ENCODE data around the gene CYLD.

DNA sequence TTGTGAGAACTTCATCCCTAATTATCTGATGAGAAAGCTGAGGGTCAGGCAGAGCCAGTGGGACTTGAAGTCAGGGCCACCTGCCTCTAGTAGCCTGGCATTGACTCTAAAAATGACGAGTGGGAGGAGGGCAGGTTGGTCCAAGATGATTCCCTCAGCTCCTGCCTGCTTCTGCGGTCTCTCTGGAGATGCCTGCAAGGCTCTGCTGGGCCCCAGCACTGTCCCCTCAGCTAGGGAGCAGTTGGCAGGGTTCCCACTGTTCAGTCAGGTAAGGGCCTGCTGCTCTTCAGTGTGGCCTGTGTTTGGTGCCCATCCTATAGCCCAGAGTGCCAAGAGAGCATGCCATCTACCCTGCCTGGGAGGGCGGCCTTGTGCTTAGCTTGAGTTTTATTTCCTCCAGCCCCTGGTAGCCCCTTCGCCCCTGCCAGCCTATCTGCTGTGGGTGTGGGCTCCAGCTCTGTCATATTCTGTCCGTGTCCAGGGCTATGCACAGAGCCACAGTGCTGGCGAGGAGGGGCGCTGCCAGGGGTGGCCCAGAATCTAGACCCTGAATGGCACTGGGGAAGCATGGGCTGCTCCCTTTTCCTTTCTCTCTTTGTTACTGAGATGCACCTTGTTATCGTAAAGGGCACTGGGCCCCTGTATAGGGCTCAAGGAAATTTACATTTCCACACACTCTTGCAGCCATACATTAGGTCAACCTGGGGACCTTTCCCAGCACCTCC, 68.5 kb downstream of the CYLD start:
- TF ChIP-seq, protein P1, sequence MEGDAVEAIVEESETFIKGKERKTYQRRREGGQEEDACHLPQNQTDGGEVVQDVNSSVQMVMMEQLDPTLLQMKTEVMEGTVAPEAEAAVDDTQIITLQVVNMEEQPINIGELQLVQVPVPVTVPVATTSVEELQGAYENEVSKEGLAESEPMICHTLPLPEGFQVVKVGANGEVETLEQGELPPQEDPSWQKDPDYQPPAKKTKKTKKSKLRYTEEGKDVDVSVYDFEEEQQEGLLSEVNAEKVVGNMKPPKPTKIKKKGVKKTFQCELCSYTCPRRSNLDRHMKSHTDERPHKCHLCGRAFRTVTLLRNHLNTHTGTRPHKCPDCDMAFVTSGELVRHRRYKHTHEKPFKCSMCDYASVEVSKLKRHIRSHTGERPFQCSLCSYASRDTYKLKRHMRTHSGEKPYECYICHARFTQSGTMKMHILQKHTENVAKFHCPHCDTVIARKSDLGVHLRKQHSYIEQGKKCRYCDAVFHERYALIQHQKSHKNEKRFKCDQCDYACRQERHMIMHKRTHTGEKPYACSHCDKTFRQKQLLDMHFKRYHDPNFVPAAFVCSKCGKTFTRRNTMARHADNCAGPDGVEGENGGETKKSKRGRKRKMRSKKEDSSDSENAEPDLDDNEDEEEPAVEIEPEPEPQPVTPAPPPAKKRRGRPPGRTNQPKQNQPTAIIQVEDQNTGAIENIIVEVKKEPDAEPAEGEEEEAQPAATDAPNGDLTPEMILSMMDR (conservative IDR thresholded peaks at IDR 0.05; ENCODE audit: low read depth in 2 of 2) = no peak
- no peak for TF ChIP-seq EZH2phosphoT487 (IDR thresholded peaks at IDR 0.05; ENCODE audit: unreplicated experiment)
- TF ChIP-seq, protein P2, sequence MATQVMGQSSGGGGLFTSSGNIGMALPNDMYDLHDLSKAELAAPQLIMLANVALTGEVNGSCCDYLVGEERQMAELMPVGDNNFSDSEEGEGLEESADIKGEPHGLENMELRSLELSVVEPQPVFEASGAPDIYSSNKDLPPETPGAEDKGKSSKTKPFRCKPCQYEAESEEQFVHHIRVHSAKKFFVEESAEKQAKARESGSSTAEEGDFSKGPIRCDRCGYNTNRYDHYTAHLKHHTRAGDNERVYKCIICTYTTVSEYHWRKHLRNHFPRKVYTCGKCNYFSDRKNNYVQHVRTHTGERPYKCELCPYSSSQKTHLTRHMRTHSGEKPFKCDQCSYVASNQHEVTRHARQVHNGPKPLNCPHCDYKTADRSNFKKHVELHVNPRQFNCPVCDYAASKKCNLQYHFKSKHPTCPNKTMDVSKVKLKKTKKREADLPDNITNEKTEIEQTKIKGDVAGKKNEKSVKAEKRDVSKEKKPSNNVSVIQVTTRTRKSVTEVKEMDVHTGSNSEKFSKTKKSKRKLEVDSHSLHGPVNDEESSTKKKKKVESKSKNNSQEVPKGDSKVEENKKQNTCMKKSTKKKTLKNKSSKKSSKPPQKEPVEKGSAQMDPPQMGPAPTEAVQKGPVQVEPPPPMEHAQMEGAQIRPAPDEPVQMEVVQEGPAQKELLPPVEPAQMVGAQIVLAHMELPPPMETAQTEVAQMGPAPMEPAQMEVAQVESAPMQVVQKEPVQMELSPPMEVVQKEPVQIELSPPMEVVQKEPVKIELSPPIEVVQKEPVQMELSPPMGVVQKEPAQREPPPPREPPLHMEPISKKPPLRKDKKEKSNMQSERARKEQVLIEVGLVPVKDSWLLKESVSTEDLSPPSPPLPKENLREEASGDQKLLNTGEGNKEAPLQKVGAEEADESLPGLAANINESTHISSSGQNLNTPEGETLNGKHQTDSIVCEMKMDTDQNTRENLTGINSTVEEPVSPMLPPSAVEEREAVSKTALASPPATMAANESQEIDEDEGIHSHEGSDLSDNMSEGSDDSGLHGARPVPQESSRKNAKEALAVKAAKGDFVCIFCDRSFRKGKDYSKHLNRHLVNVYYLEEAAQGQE (IDR thresholded peaks at IDR 0.05; ENCODE audit: unreplicated experiment) = no peak
- no peak for TF ChIP-seq EZH2 (IDR thresholded peaks at IDR 0.05; ENCODE audit: low read depth, unreplicated experiment)
- no peak for TF ChIP-seq STAT1 (IDR thresholded peaks at IDR 0.05; ENCODE audit: unreplicated experiment)
- TF ChIP-seq CREB1 (CRISPR knock-in tag; IDR thresholded peaks at IDR 0.05; ENCODE audit: low read depth) = no peak

All from GM23338 (cell line).